IMR-90 (cell line): ENCODE data around the gene WNK4. TPM values are rescaled to one million over a fixed set of nuclear protein-coding genes. Genes with fewer than 3 reads are reported as not detected.
A peak's percentile ranks its signal among the peaks of the same experiment; 100 is the strongest.

Experiments
- ATAC-seq: fragments of 200-7000 bp; cut with Tn5 transposase; 2 replicates; pipeline ENCODE4 v1.9.1; 2020; ENCODE audit warnings: low read depth, mild to moderate bottlenecking, moderate library complexity
- BruUV-seq: library from RNA; stranded (reverse); fragments of 400-500 nt; replicated peaks from 2 replicates; lab custom pipeline; 2021; lab: Mats Ljungman, UMichigan
- CTCF ChIA-PET: fragments of 300-600 bp; formaldehyde crosslinking; extraction: SDS; loops from one replicate; lab custom pipeline; 2021; ENCODE audit warnings: antibody characterized with exemption; lab: Yijun Ruan, JAX
- POLR2A ChIA-PET: fragments of 300-600 bp; sonication (Branson Sonifier 250); formaldehyde crosslinking; loops from one replicate; lab custom pipeline; 2022; ENCODE audit warnings: antibody characterized with exemption; ENCODE audit not compliant: unreplicated experiment; lab: Charles Lee
- DNase-seq: peaks from one replicate; pipeline ENCODE4 v3.0.0; 2013
- H2AFZ ChIP-seq: replicated peaks from 2 replicates; pipeline ENCODE3; 2013; ENCODE audit warnings: low read length, mild to moderate bottlenecking; ENCODE audit not compliant: poor library complexity
- H2AK5ac ChIP-seq: 2 replicates; pipeline ENCODE4 v1.6.1; 2013; ENCODE audit warnings: low read depth, low read length, inconsistent platforms
- H2AK9ac ChIP-seq: replicated peaks from 2 replicates; pipeline ENCODE3; 2013; ENCODE audit warnings: mild to moderate bottlenecking, low read depth, low read length, moderate library complexity; ENCODE audit not compliant: poor library complexity
- H2BK120ac ChIP-seq: 2 replicates; pipeline ENCODE4 v1.6.1; 2013; ENCODE audit warnings: low read depth, low read length, inconsistent platforms
- H2BK15ac ChIP-seq: 3 replicates; pipeline ENCODE4 v1.6.1; 2013; ENCODE audit warnings: low read depth, low read length, inconsistent platforms
- H2BK20ac ChIP-seq: 2 replicates; pipeline ENCODE4 v1.6.1; 2013; ENCODE audit warnings: low read depth, mild to moderate bottlenecking, inconsistent platforms, low read length, moderate library complexity
- H2BK5ac ChIP-seq: 2 replicates; pipeline ENCODE4 v1.6.1; 2013; ENCODE audit warnings: mild to moderate bottlenecking, low read depth, low read length, inconsistent platforms; ENCODE audit not compliant: poor library complexity, severe bottlenecking
- H3K14ac ChIP-seq: replicated peaks from 2 replicates; pipeline ENCODE4 v1.6.1; 2013; ENCODE audit warnings: low read depth, low read length, inconsistent platforms
- H3K18ac ChIP-seq: 2 replicates; pipeline ENCODE4 v1.6.1; 2013; ENCODE audit warnings: low read depth, low read length, control low read depth
- H3K23ac ChIP-seq: 2 replicates; pipeline ENCODE4 v1.6.1; 2013; ENCODE audit warnings: low read depth, low read length, inconsistent platforms
- H3K27ac ChIP-seq: 2 replicates; pipeline ENCODE4 v1.5.1; 2013; ENCODE audit warnings: mild to moderate bottlenecking, control low read depth, low read length; ENCODE audit not compliant: insufficient read depth
- H3K27me3 ChIP-seq: 2 replicates; pipeline ENCODE4 v1.6.1; 2013; ENCODE audit warnings: low read length; ENCODE audit not compliant: control insufficient read depth, insufficient read depth
- H3K36me3 ChIP-seq: 2 replicates; pipeline ENCODE4 v1.6.1; 2013; ENCODE audit warnings: low read length, mixed read lengths; ENCODE audit not compliant: control insufficient read depth, insufficient read depth
- H3K4ac ChIP-seq: 2 replicates; pipeline ENCODE4 v1.6.1; 2013; ENCODE audit warnings: low read depth, low read length, inconsistent platforms
- H3K4me1 ChIP-seq: 2 replicates; pipeline ENCODE4 v1.6.1; 2013; ENCODE audit warnings: low read length, mixed read lengths; ENCODE audit not compliant: control insufficient read depth, insufficient read depth
- H3K4me2 ChIP-seq: 2 replicates; pipeline ENCODE4 v1.6.1; 2013; ENCODE audit warnings: low read depth, mild to moderate bottlenecking, control low read depth, low read length, moderate library complexity
- H3K4me3 ChIP-seq: 2 replicates; pipeline ENCODE4 v1.5.1; 2013; ENCODE audit warnings: low read depth, mild to moderate bottlenecking, control low read depth, low read length, moderate library complexity; ENCODE audit not compliant: insufficient read depth
- H3K56ac ChIP-seq: 2 replicates; pipeline ENCODE4 v1.6.1; 2013; ENCODE audit warnings: low read length, inconsistent platforms; ENCODE audit not compliant: insufficient read depth; ENCODE audit errors: extremely low read depth
- H3K79me1 ChIP-seq, 2 experiments: 2 replicates each; pipeline ENCODE4 v1.6.1; 2013; ENCODE audit warnings: low read length in 2 of 2, inconsistent platforms in 1 of 2, low read depth in 1 of 2
- H3K9ac ChIP-seq: 2 replicates; pipeline ENCODE4 v1.6.1; 2013; ENCODE audit warnings: low read depth, low read length, control low read depth
- H3K9me1 ChIP-seq: 2 replicates; pipeline ENCODE4 v1.6.1; 2013; ENCODE audit warnings: low read length, inconsistent platforms; ENCODE audit not compliant: insufficient read depth
- H3K9me3 ChIP-seq: 2 replicates; pipeline ENCODE4 v1.6.1; 2013; ENCODE audit warnings: low read length; ENCODE audit not compliant: control insufficient read depth, insufficient read depth
- H4K20me1 ChIP-seq: 2 replicates; pipeline ENCODE4 v1.6.1; 2013; ENCODE audit warnings: low read length, inconsistent platforms; ENCODE audit not compliant: insufficient read depth
- H4K5ac ChIP-seq: 2 replicates; pipeline ENCODE4 v1.6.1; 2013; ENCODE audit warnings: mild to moderate bottlenecking, low read depth, low read length, control low read depth
- H4K8ac ChIP-seq, 2 experiments: 2 replicates each; pipeline ENCODE4 v1.6.1; 2013; ENCODE audit warnings: low read depth in 2 of 2, low read length in 2 of 2, control low read depth in 1 of 2, inconsistent platforms in 1 of 2
- H4K91ac ChIP-seq: 2 replicates; pipeline ENCODE4 v1.6.1; 2013; ENCODE audit warnings: low read depth, low read length, inconsistent platforms; ENCODE audit not compliant: insufficient read depth
- BHLHE40 ChIP-seq: fragments of 150-350 bp; IDR thresholded peaks from 2 replicates; pipeline ENCODE4 v1.6.1; 2016; ENCODE audit warnings: mild to moderate bottlenecking, low read depth, low read length
- FOS ChIP-seq: fragments of 150-350 bp; IDR thresholded peaks from 2 replicates; pipeline ENCODE4 v1.6.1; 2016; ENCODE audit warnings: low read depth, low read length
- MAZ ChIP-seq: IDR thresholded peaks from 2 replicates; pipeline ENCODE4 v1.6.1; 2012; ENCODE audit warnings: low read depth, mild to moderate bottlenecking, low read length, improper control_type of control experiment, moderate library complexity, borderline replicate concordance
- RFX5 ChIP-seq: IDR thresholded peaks from 2 replicates; pipeline ENCODE4 v1.8.0; 2012; ENCODE audit warnings: low read depth, mild to moderate bottlenecking, low read length, moderate library complexity
- WGBS, 2 experiments: methylation state at CpG; one replicate each; pipeline versions ENCODE4 v1.1.5 to v1.1.7; 2013; ENCODE audit warnings: missing lambda C conversion rate in 2 of 2; ENCODE audit not compliant: insufficient read length in 1 of 2; ENCODE audit errors: extremely low coverage in 2 of 2; 5-methylcytosine and 5-hydroxymethylcytosine counted together
- dilution Hi-C: fragments of 300-500 bp; cut with HindIII; formaldehyde crosslinking; loops from one replicate; pipeline ENCODE4 v1.14.3; 2018; ENCODE audit warnings: low sequenced_read_pairs; ENCODE audit not compliant: unreplicated experiment
- in situ Hi-C: fragments of 300-500 bp; cut with MboI; formaldehyde crosslinking; loops from 3 replicates; pipeline ENCODE4 v1.14.3; 2019; ENCODE audit warnings: low sequenced_read_pairs, inconsistent platforms, mixed read lengths
- intact Hi-C: fragments of 100-400 bp; cut with micrococcal nuclease; formaldehyde crosslinking; loops from 2 replicates; pipeline ENCODE4 v1.10.0; 2022
- polyA plus RNA-seq, 3 experiments: library from polyadenylated mRNA; depleted of rRNA; stranded (reverse); fragments of >200 nt; gene quantifications; 2 replicates each; pipeline ENCODE4 v1.2.3, GENCODE V29; 2012; ENCODE audit warnings: low replicate concordance in 1 of 3
- total RNA-seq: library from RNA; depleted of rRNA; stranded (reverse); fragments of >200 nt; gene quantifications from 2 replicates; pipeline ENCODE4 v1.2.3, GENCODE V29; 2012

Gene WNK4
- total and polyA plus RNA-seq, 2 of the 4 experiments (the other 2 are of a cell fraction), result 1.3 to 15.1 TPM

GRCh38 chr17:42814633-42815399 lies 34.4 kb downstream of the WNK4 start:
- Histone ChIP-seq H2BK15ac (no peak overlapping the region), H2AFZ (no peak overlapping the region), H2BK120ac (no peak overlapping the region), H2AK9ac (no peak overlapping the region), H3K4me2 (no peak overlapping the region), H4K8ac (peak overlapping the region in 1 of 2 experiments; percentile 24; a peak in 1 of 4 replicates), H3K27me3 (no peaks in the 10 kb centered on the region), H2BK20ac (no peak overlapping the region), H3K9ac (no peak overlapping the region), H4K91ac (no peak overlapping the region), H3K9me1 (0 out of 2 replicates have a peak, but pooled peaks cover 4% of the 10 kb centered on the region), H3K18ac (no peak overlapping the region), H3K4me3 (no peak overlapping the region), H3K9me3 (no peaks in the 10 kb centered on the region), H3K4me1 (no peaks in the 10 kb centered on the region), H4K5ac (no peak overlapping the region), H3K56ac (no peak overlapping the region), H2AK5ac (no peak overlapping the region), H3K4ac (peak overlapping the region; percentile 47; the same call in 1 of the 2 replicates), H3K23ac (no peak overlapping the region), H3K14ac (no peak overlapping the region), H4K20me1 (no peaks in the 10 kb centered on the region), H3K36me3 (peaks cover 41% of the 10 kb centered on the region), H3K27ac (no peak overlapping the region; the same call in 1 of the 2 replicates), H2BK5ac (no peak overlapping the region), H3K79me1 (peaks cover 21 to 23% of the 10 kb centered on the region in 2 experiments)
- TF ChIP-seq BHLHE40, result no peak
- no peak for TF ChIP-seq MAZ
- no peak for TF ChIP-seq RFX5
- TF ChIP-seq FOS, result no peak
- intact Hi-C loops (no loop called here), in situ Hi-C loops (no loop called here), dilution Hi-C loops (no loop called here)
- BruUV-seq, result no TSS peak
- ATAC-seq (peak; percentile 50), DNase-seq (peak; percentile 81)
- POLR2A ChIA-PET, result no interaction called here
- CTCF ChIA-PET, result interaction anchor here (1.0 kb wide), 1 partner anchor 9 kb away, joined by 6 read pairs; the partner anchor contains the start of gene BECN1
- WGBS, 2 experiments, result 87% methylated on average over 8 of the region's 8 CpGs; no CpG with 5 or more reads in 1 of the 2 experiments
